ENCODE measurements around the gene ZBED1.
"Not testable (repeated sequence)": the region's sequence is repeated elsewhere in the genome, so short reads cannot be mapped to it uniquely, and the experiment has no call there.

ZBED1 gene

GRCh38 chrX:2507196-2507595 is 6.4 kb upstream of the ZBED1 start:
- no peak for TF ChIP-seq EZH2phosphoT487 (conservative IDR thresholded peaks at IDR 0.05; ENCODE audit: low read length)
- TF ChIP-seq CTCF (IDR thresholded peaks at IDR 0.05; ENCODE audit: insufficient read depth, low read length, poor library complexity, severe bottlenecking) = no peak
- no peaks in the 10 kb centered on the region for H3K79me2 ChIP-seq (ENCODE audit: insufficient read depth, low read length)
- no peak overlapping the region for H3K4me3 ChIP-seq (ENCODE audit: insufficient read depth, low read length, poor library complexity, severe bottlenecking)
- no peak overlapping the region for H3K9ac ChIP-seq (ENCODE audit: low read length)
- H3K9me2 ChIP-seq (replicated peaks; ENCODE audit: insufficient read depth, low read length) = no peaks in the 10 kb centered on the region
- no peak overlapping the region for H3K4me2 ChIP-seq (ENCODE audit: low read depth, low read length, poor library complexity, severe bottlenecking)
- no peaks in the 10 kb centered on the region for H3F3A ChIP-seq (ENCODE audit: insufficient read depth)
- H2AFZ ChIP-seq (ENCODE audit: low read depth, low read length, severe bottlenecking) = no peak overlapping the region
- no peaks in the 10 kb centered on the region for H3K27me3 ChIP-seq (ENCODE audit: low read length)
- no peaks in the 10 kb centered on the region for H3K36me3 ChIP-seq (ENCODE audit: low read length)
- H4K20me1 ChIP-seq (ENCODE audit: low read depth, low read length) = no peaks in the 10 kb centered on the region
- H3K27ac ChIP-seq (ENCODE audit: low read depth, low read length) = no peak overlapping the region
- no peaks in the 10 kb centered on the region for H3K9me3 ChIP-seq (ENCODE audit: insufficient read depth, low read length)

- H3K36me3 ChIP-seq (ENCODE audit: low read length); H3K4me3 ChIP-seq (ENCODE audit: insufficient read depth, low read length, poor library complexity, severe bottlenecking); H3K9ac ChIP-seq (ENCODE audit: low read length): not testable (repeated sequence)
Measured at GRCh38 chrX:2505341-2505740, 4.6 kb upstream of the ZBED1 start.

GRCh38 chrX:2504706-2505332 is 4.0 kb upstream of the ZBED1 start:
- TF ChIP-seq EZH2phosphoT487 (conservative IDR thresholded peaks at IDR 0.05; ENCODE audit: low read length) (no peak), CTCF (IDR thresholded peaks at IDR 0.05; ENCODE audit: insufficient read depth, low read length, poor library complexity, severe bottlenecking) (no peak)
- no peaks in the 10 kb centered on the region for H4K20me1 ChIP-seq (ENCODE audit: low read depth, low read length)
- H3K36me3 ChIP-seq (ENCODE audit: low read length) = no peaks in the 10 kb centered on the region
- no peak overlapping the region for H3K9ac ChIP-seq (ENCODE audit: low read length)
- no peak overlapping the region for H2AFZ ChIP-seq (ENCODE audit: low read depth, low read length, severe bottlenecking)
- H3K4me3 ChIP-seq (ENCODE audit: insufficient read depth, low read length, poor library complexity, severe bottlenecking) = no peak overlapping the region
- peaks cover 5% of the 10 kb centered on the region; the same call in 1 of the 2 replicates for H3K79me2 ChIP-seq (ENCODE audit: insufficient read depth, low read length)
- no peaks in the 10 kb centered on the region for H3F3A ChIP-seq (ENCODE audit: insufficient read depth)
- H3K9me2 ChIP-seq (replicated peaks; ENCODE audit: insufficient read depth, low read length) = no peaks in the 10 kb centered on the region
- no peak overlapping the region for H3K27ac ChIP-seq (ENCODE audit: low read depth, low read length)
- H3K27me3 ChIP-seq (ENCODE audit: low read length) = no peaks in the 10 kb centered on the region
- no peaks in the 10 kb centered on the region for H3K9me3 ChIP-seq (ENCODE audit: insufficient read depth, low read length)
- no peak overlapping the region for H3K4me2 ChIP-seq (ENCODE audit: low read depth, low read length, poor library complexity, severe bottlenecking)

More at GRCh38 chrX:2505341-2505740, 4.6 kb upstream of the ZBED1 start:
- not testable (repeated sequence) for H3K4me2 ChIP-seq (ENCODE audit: low read depth, low read length, poor library complexity, severe bottlenecking); H3K27me3 ChIP-seq (ENCODE audit: low read length); H3K9me3 ChIP-seq (ENCODE audit: insufficient read depth, low read length); H4K20me1 ChIP-seq (ENCODE audit: low read depth, low read length); H3K79me2 ChIP-seq (ENCODE audit: insufficient read depth, low read length); H3F3A ChIP-seq (ENCODE audit: insufficient read depth); H3K27ac ChIP-seq (ENCODE audit: low read depth, low read length); H2AFZ ChIP-seq (ENCODE audit: low read depth, low read length, severe bottlenecking); H3K9me2 ChIP-seq (replicated peaks; ENCODE audit: insufficient read depth, low read length)

- Histone ChIP-seq H3K27me3 (ENCODE audit: low read length) (no peaks in the 10 kb centered on the region), H3K9ac (ENCODE audit: low read length) (no peak overlapping the region), H2AFZ (ENCODE audit: low read depth, low read length, severe bottlenecking) (no peak overlapping the region), H3K4me2 (ENCODE audit: low read depth, low read length, poor library complexity, severe bottlenecking) (no peak overlapping the region), H3K79me2 (ENCODE audit: insufficient read depth, low read length) (peaks cover 14% of the 10 kb centered on the region), H3F3A (ENCODE audit: insufficient read depth) (0 out of 2 replicates have a peak, but pooled peaks cover 6% of the 10 kb centered on the region), H3K36me3 (ENCODE audit: low read length) (no peaks in the 10 kb centered on the region), H3K9me3 (ENCODE audit: insufficient read depth, low read length) (no peaks in the 10 kb centered on the region), H3K27ac (ENCODE audit: low read depth, low read length) (no peak overlapping the region), H3K9me2 (replicated peaks; ENCODE audit: insufficient read depth, low read length) (no peaks in the 10 kb centered on the region), H4K20me1 (ENCODE audit: low read depth, low read length) (no peaks in the 10 kb centered on the region), H3K4me3 (ENCODE audit: insufficient read depth, low read length, poor library complexity, severe bottlenecking) (no peak overlapping the region)
- TF ChIP-seq CTCF (IDR thresholded peaks at IDR 0.05; ENCODE audit: insufficient read depth, low read length, poor library complexity, severe bottlenecking) (no peak), EZH2phosphoT487 (conservative IDR thresholded peaks at IDR 0.05; ENCODE audit: low read length) (no peak)
Measured at GRCh38 chrX:2503591-2504500, 3.1 kb upstream of the ZBED1 start.
